T-cell (primary cell): ENCODE data around the gene RIMKLA. TPM values are rescaled to one million over a fixed set of nuclear protein-coding genes. Genes with fewer than 3 reads are reported as not detected.

ENCODE experiments used
- ATAC-seq, 4 experiments: fragments of 200-7000 bp in 3 of 4; fragments of 150-1000 bp in 1 of 4; cut with Tn5 transposase; replicated peaks in 1 of 4; 1 replicate in 3 of 4; 2 replicates in 1 of 4; pipeline ENCODE4 v1.10.0; 2021; ENCODE audit warnings: moderate library complexity in 3 of 4, mild to moderate bottlenecking in 2 of 4, moderate number of reproducible peaks in 1 of 4
- CTCF ChIA-PET, 2 donors: fragments of 300-600 bp; sonication (Branson Sonifier 250); formaldehyde crosslinking; loops; one replicate each; lab custom pipeline; 2022; ENCODE audit warnings: antibody characterized with exemption in 2 of 2; lab: Charles Lee
- POLR2A ChIA-PET, 2 donors: fragments of 300-600 bp; sonication (Branson Sonifier 250); formaldehyde crosslinking; loops; one replicate each; lab custom pipeline; 2022; ENCODE audit warnings: antibody characterized with exemption in 2 of 2; lab: Charles Lee
- DNase-seq, 35 experiments: peaks; one replicate each; pipeline versions ENCODE4 v3.0.0 to v3.0.0-alpha.2; 2013 to 2023
- H3K27ac ChIP-seq: one replicate; pipeline ENCODE4 v1.5.1; 2013; ENCODE audit warnings: low read length
- H3K27me3 ChIP-seq, 2 experiments: replicated peaks in 1 of 2; 1 replicate in 1 of 2; 2 replicates in 1 of 2; pipeline versions ENCODE4 v1.6.1 to v1.7.0; 2013; ENCODE audit warnings: low read length in 1 of 2, mixed read lengths in 1 of 2; ENCODE audit not compliant: control insufficient read depth in 2 of 2, insufficient read depth in 2 of 2; ENCODE audit errors: extremely low read depth in 1 of 2
- H3K36me3 ChIP-seq, 2 donors: 1 replicate in 1 of 2; 2 replicates in 1 of 2; pipeline versions ENCODE4 v1.6.1 to v1.7.0; 2013; ENCODE audit warnings: low read length in 1 of 2; ENCODE audit not compliant: control insufficient read depth in 2 of 2, insufficient read depth in 1 of 2; ENCODE audit errors: extremely low read depth in 1 of 2
- H3K4me1 ChIP-seq, 2 experiments: 1 replicate in 1 of 2; 2 replicates in 1 of 2; pipeline versions ENCODE4 v1.6.1 to v1.7.0; 2013; ENCODE audit warnings: low read length in 2 of 2, mixed read lengths in 1 of 2; ENCODE audit not compliant: insufficient read depth in 2 of 2, control insufficient read depth in 1 of 2; ENCODE audit errors: extremely low read depth in 1 of 2
- H3K4me3 ChIP-seq, 2 donors: 1 replicate in 1 of 2; 2 replicates in 1 of 2; pipeline versions ENCODE4 v1.5.1 to v1.7.0; 2013; ENCODE audit warnings: mild to moderate bottlenecking in 2 of 2, low read length in 1 of 2, moderate library complexity in 1 of 2; ENCODE audit not compliant: control insufficient read depth in 1 of 2; ENCODE audit errors: extremely low read depth in 1 of 2
- H3K9me3 ChIP-seq: 2 replicates; pipeline ENCODE4 v1.7.0; 2013
- H3K27ac Mint-ChIP-seq, 2 donors: one replicate each; pipeline ENCODE4 v1.8.0; 2020 to 2021; ENCODE audit warnings: mild to moderate bottlenecking in 2 of 2, mixed read lengths in 2 of 2
- H3K27me3 Mint-ChIP-seq, 2 donors: one replicate each; pipeline ENCODE4 v1.8.0; 2021 to 2022; ENCODE audit warnings: mixed read lengths in 2 of 2
- H3K36me3 Mint-ChIP-seq: one replicate; pipeline ENCODE4 v1.8.0; 2021; ENCODE audit warnings: mixed read lengths
- H3K4me1 Mint-ChIP-seq, 3 donors: one replicate each; pipeline ENCODE4 v1.8.0; 2020 to 2022; ENCODE audit warnings: mixed read lengths in 3 of 3, mild to moderate bottlenecking in 1 of 3
- H3K4me3 Mint-ChIP-seq, 3 donors: one replicate each; pipeline ENCODE4 v1.8.0; 2020 to 2022; ENCODE audit warnings: mild to moderate bottlenecking in 3 of 3, mixed read lengths in 3 of 3, moderate library complexity in 3 of 3
- H3K9me3 Mint-ChIP-seq, 3 donors: one replicate each; pipeline ENCODE4 v1.8.0; 2020 to 2022; ENCODE audit warnings: mixed read lengths in 3 of 3
- WGBS: methylation state at CpG from one replicate; pipeline ENCODE4 v1.1.5; 2013; ENCODE audit warnings: missing lambda C conversion rate; ENCODE audit not compliant: insufficient coverage; 5-methylcytosine and 5-hydroxymethylcytosine counted together
- total RNA-seq, 35 experiments: library from RNA in 6 of 35; stranded (reverse) in 6 of 35; fragments of 120-200 nt in 1 of 35; gene quantifications; one replicate each; pipeline versions ENCODE4 v1.2.1 to v1.2.4 and lab custom pipeline; 2013 to 2026

The RIMKLA gene
- total RNA-seq, 5 donors from 2014 or later (not counting 1 experiment from before 2014, with no cell fraction given), result 0.06 to 0.35 (median 0.15) TPM; not detected in 1

DNA sequence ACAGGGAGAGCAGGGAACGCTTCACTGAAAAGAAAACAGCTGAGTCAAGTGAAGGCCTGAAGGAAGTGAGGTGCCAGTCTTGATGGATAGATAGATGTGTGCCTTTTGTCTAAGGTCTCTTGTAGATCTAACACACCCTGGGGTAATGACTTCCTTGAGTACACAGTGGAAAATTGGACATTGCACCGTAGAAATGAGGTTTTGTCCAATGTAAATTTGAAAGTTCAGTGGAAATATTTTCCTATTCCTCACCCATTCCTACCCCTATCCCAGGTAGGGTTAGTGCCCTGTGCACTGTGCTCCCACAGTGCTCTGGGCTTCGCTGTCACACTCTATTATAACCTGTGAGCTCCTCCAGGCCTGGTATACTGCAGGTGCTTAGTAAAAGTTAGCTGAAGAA is 50.9 kb downstream of the RIMKLA start:
- Histone ChIP-seq H3K4me1 (no peaks in the 10 kb centered on the region), H3K9me3 (no peaks in the 10 kb centered on the region), H3K27me3 (no peaks in the 10 kb centered on the region), H3K4me3 (no peak overlapping the region), H3K27ac (no peak overlapping the region), H3K36me3 (no peaks in the 10 kb centered on the region)
- H3K27me3 Mint-ChIP-seq, result no peaks in the 10 kb centered on the region
- ChIA-PET POLR2A (no interaction called here), CTCF (no interaction called here)
- no peaks in the 10 kb centered on the region for H3K4me1 Mint-ChIP-seq
- 100% methylated on average over 1 of the region's 3 CpGs for WGBS
- H3K4me3 Mint-ChIP-seq, result no peak overlapping the region
- DNase-seq, result no peak
- H3K9me3 Mint-ChIP-seq, result no peaks in the 10 kb centered on the region
- ATAC-seq, result no peak
- H3K36me3 Mint-ChIP-seq, result peaks cover 4% of the 10 kb centered on the region
- H3K27ac Mint-ChIP-seq, result no peak overlapping the region

DNA sequence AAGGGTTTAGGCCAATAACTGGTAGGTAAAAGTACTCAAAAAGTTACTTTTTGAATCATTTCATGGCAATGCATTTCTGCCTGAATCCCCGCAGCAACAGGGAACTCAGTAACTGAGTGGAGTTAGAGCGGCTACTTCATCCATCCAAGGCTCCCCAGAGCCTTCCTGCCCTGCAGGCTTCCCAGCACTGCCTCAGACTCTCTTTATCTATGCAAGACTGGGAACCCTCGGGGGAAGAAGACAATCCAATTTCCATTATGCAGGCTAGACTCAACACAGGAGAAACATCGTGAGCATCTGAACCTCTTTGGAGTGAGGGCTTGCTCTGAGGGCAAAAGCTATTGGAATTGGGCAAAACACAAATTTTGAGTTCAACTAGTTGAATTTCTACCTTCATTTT is 52.1 kb downstream of the RIMKLA start:
- CTCF ChIA-PET, result no interaction called here
- Mint-ChIP-seq H3K27me3 (no peaks in the 10 kb centered on the region), H3K36me3 (peaks cover 4% of the 10 kb centered on the region), H3K4me3 (no peak overlapping the region), H3K4me1 (no peaks in the 10 kb centered on the region), H3K9me3 (no peaks in the 10 kb centered on the region), H3K27ac (no peak overlapping the region)
- Histone ChIP-seq H3K27me3 (no peaks in the 10 kb centered on the region), H3K4me1 (no peaks in the 10 kb centered on the region), H3K27ac (no peak overlapping the region), H3K36me3 (no peaks in the 10 kb centered on the region), H3K4me3 (no peak overlapping the region), H3K9me3 (no peaks in the 10 kb centered on the region)
- ATAC-seq, result no peak
- POLR2A ChIA-PET, result no interaction called here
- DNase-seq, result no peak
- WGBS, result 100% methylated on average over 2 of the region's 4 CpGs

DNA sequence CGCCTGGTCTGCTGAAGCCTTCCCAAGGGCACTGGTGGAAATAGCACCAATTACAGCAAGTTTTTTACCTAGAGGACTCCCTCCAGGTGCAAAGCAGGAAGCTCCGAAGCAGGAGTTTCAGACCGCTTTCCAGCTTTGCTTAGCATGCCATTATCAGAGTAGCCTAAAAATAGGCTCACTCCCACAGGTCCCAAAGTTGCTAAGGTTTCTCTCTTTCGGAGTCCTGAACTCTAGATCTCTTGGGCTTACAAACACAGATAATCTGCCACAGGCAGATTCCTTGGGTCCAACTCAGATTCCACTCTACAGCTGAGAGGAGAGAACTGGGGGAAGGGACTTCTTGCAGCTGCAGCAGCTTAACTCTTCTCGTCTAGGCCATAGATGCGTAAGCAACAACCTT is 52.8 kb downstream of the RIMKLA start:
- Histone ChIP-seq H3K4me1 (no peaks in the 10 kb centered on the region), H3K27ac (no peak overlapping the region), H3K9me3 (no peaks in the 10 kb centered on the region), H3K27me3 (no peaks in the 10 kb centered on the region), H3K4me3 (no peak overlapping the region), H3K36me3 (no peaks in the 10 kb centered on the region)
- no peak overlapping the region for H3K27ac Mint-ChIP-seq
- ChIA-PET CTCF (no interaction called here), POLR2A (interaction anchor here in 1 of 2 donors (0.6 kb wide), 1 partner anchor 183 kb away, joined by 6 read pairs; no protein-coding TSS in a partner anchor)
- H3K4me1 Mint-ChIP-seq, result no peaks in the 10 kb centered on the region
- no peak for ATAC-seq
- no peaks in the 10 kb centered on the region for H3K9me3 Mint-ChIP-seq
- no peaks in the 10 kb centered on the region for H3K27me3 Mint-ChIP-seq
- no peak overlapping the region for H3K4me3 Mint-ChIP-seq
- H3K36me3 Mint-ChIP-seq, result peaks cover 4% of the 10 kb centered on the region
- WGBS, result 92% methylated on average over 5 of the region's 6 CpGs
- no peak for DNase-seq

DNA sequence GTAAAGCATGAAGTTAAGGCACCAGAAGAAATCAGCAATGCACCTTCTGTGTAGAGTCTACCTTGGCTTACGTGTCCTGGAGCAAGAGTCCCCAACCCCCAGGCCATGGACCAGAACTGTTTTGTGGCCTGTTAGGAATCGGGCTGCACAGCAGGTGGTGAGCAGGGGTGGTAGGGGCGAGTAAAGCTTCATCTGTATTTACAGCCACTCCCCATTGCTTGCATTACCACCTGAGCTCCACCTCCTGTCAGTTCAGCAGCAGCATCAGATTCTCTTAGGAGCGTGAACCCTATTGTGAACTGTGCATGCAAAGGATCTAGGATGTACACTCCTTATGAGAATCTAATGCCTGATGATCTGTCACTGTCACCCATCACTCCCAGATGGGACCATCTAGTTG is 53.7 kb downstream of the RIMKLA start:
- Mint-ChIP-seq H3K9me3 (no peaks in the 10 kb centered on the region), H3K27ac (no peak overlapping the region), H3K4me1 (no peaks in the 10 kb centered on the region), H3K27me3 (no peaks in the 10 kb centered on the region), H3K4me3 (no peak overlapping the region), H3K36me3 (peaks cover 4% of the 10 kb centered on the region)
- ChIA-PET CTCF (no interaction called here), POLR2A (no interaction called here)
- Histone ChIP-seq H3K27me3 (no peaks in the 10 kb centered on the region), H3K27ac (no peak overlapping the region), H3K9me3 (no peaks in the 10 kb centered on the region), H3K4me3 (no peak overlapping the region), H3K36me3 (no peaks in the 10 kb centered on the region), H3K4me1 (no peaks in the 10 kb centered on the region)
- no peak for ATAC-seq
- no peak for DNase-seq
- WGBS, result 100% methylated on average over 1 of the region's 4 CpGs

DNA sequence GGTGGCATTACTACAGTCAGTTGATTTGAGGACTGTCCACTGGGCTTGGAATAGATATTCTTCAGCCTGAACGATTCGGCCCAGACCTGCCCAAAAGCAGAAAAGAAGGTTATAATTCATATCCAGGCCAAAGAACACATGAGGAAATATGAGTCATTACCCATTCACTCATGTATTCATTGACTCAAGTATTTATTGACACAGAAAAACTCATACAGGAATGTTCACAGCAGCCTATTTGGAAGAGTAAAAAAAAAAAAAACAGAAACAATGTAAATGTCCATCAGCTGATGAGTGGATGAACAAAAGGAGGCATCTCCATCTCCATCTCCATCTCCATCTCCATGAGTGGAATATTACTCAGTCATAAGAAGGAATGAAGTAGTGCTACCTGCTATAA is 59.3 kb downstream of the RIMKLA start:
- ChIA-PET CTCF (no interaction called here), POLR2A (interaction anchor here in 1 of 2 donors (0.6 kb wide), 1 partner anchor 56 kb away, joined by 3 read pairs; no protein-coding TSS in a partner anchor)
- Mint-ChIP-seq H3K36me3 (peaks cover 3% of the 10 kb centered on the region), H3K4me3 (no peak overlapping the region), H3K9me3 (no peaks in the 10 kb centered on the region), H3K4me1 (no peaks in the 10 kb centered on the region), H3K27me3 (no peaks in the 10 kb centered on the region), H3K27ac (no peak overlapping the region)
- DNase-seq (no peak), ATAC-seq (no peak)
- H3K27ac ChIP-seq, result no peak overlapping the region
- H3K36me3 ChIP-seq, result no peaks in the 10 kb centered on the region
- no peaks in the 10 kb centered on the region for H3K27me3 ChIP-seq
- no peaks in the 10 kb centered on the region for H3K4me1 ChIP-seq
- H3K4me3 ChIP-seq, result no peak overlapping the region
- H3K9me3 ChIP-seq, result no peaks in the 10 kb centered on the region
- WGBS, result 80% methylated on average over 2 of the region's 2 CpGs

DNA sequence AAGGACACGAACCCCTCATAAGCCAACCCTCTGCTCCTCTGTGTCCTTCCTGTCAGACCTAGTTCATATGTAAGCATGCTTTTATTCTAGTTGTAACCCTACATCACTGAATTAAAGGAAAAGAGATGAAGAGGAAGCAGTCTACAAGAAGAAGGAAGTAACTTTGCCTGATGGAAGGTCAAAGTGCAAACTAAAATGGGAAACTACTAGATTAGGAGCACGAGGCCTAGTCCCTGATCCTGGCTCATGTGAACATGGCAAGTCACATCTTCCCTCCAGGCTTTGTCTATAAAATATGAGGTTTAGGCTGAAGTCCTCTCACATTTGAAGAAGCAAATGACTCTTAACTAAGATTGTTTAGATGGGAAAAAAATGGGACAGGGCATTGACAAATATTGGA is 62.1 kb downstream of the RIMKLA start:
- Histone ChIP-seq H3K9me3 (no peaks in the 10 kb centered on the region), H3K4me1 (no peaks in the 10 kb centered on the region), H3K27me3 (no peaks in the 10 kb centered on the region), H3K27ac (no peak overlapping the region), H3K4me3 (no peak overlapping the region), H3K36me3 (no peaks in the 10 kb centered on the region)
- no peaks in the 10 kb centered on the region for H3K36me3 Mint-ChIP-seq
- no peaks in the 10 kb centered on the region for H3K9me3 Mint-ChIP-seq
- ATAC-seq, result no peak
- WGBS, result no CpG with 5 or more reads among the region's 2 CpGs
- peaks cover 0 to 8% (median 0%) of the 10 kb centered on the region in 3 donors for H3K4me1 Mint-ChIP-seq
- H3K4me3 Mint-ChIP-seq, result no peak overlapping the region
- CTCF ChIA-PET, result no interaction called here
- POLR2A ChIA-PET, result no interaction called here
- peaks cover 0 to 5% of the 10 kb centered on the region in 2 donors for H3K27me3 Mint-ChIP-seq
- H3K27ac Mint-ChIP-seq, result no peak overlapping the region
- DNase-seq, result no peak

DNA sequence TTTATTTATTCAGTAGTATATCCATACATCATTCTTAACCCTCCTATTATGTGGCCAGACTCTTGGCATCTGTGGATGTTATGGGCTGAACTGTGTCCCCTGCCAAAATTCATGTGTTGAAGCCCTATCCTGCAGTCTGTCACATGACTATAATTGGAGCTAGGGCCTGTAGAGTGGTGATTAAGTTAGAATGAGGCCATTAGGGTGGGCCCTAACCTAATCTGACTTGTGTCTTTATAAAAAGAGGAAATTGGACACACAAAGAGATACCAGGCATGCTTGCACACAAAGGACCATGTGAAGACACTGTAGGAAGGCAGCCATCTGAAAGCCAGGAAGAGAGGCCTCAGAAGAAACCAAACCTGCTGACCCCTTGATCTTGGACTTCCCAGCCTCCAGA is 68.7 kb downstream of the RIMKLA start:
- Histone ChIP-seq H3K9me3 (no peaks in the 10 kb centered on the region), H3K27ac (no peak overlapping the region), H3K4me3 (no peak overlapping the region), H3K36me3 (no peaks in the 10 kb centered on the region), H3K4me1 (no peaks in the 10 kb centered on the region), H3K27me3 (no peaks in the 10 kb centered on the region)
- peaks cover 0 to 5% of the 10 kb centered on the region in 2 donors for H3K27me3 Mint-ChIP-seq
- no peaks in the 10 kb centered on the region for H3K36me3 Mint-ChIP-seq
- ChIA-PET CTCF (no interaction called here), POLR2A (interaction anchor here in 1 of 2 donors (1.2 kb wide), 1 partner anchor 133 kb away, joined by 3 read pairs; no protein-coding TSS in a partner anchor)
- H3K4me3 Mint-ChIP-seq, result no peak overlapping the region
- H3K4me1 Mint-ChIP-seq, result peaks cover 0 to 8% (median 0%) of the 10 kb centered on the region in 3 donors
- ATAC-seq (no peak), DNase-seq (no peak)
- no peak overlapping the region for H3K27ac Mint-ChIP-seq
- no peaks in the 10 kb centered on the region for H3K9me3 Mint-ChIP-seq
